GM21576 (cell line): ENCODE measurements around the gene OR4K14.
"Not testable (repeated sequence)": the region's sequence is repeated elsewhere in the genome, so short reads cannot be mapped to it uniquely, and the experiment has no call there.

Experiments
- ATAC-seq: cut with Tn5 transposase; IDR thresholded peaks from one replicate; pipeline ENCODE4 v1.9.1; 2021; ENCODE audit warnings: mild to moderate bottlenecking, moderate library complexity; ENCODE audit not compliant: unreplicated experiment

OR4K14 gene, protein sequence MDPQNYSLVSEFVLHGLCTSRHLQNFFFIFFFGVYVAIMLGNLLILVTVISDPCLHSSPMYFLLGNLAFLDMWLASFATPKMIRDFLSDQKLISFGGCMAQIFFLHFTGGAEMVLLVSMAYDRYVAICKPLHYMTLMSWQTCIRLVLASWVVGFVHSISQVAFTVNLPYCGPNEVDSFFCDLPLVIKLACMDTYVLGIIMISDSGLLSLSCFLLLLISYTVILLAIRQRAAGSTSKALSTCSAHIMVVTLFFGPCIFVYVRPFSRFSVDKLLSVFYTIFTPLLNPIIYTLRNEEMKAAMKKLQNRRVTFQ

DNA sequence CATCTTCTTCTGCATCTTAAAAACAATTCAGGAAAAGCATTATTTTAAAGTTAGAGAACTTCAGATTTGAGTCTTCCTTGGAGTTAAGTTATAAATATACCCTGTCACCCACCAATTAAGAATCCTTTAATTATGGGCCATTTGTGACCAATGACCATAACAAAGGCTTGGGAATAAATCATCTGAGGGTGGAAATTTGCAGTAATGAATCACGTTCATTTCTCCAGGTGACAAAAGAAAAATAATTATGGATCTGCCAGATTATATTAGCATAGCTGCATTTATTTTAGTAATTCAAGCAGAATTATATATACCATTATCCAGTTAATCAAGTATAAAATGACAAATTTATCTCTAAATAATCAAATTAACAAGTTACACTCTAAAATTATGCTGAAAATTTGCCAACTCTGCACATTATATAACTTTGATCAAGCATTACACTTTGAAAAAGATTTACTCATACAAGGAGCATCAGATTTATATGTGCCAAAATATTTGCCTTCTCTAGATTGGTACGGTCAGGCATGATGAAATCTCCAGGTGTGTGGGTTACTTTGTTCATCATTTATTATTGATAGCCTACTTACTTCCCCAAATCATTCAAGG, at the start of gene OR4K14:
OR4K14 (minus strand) TSS at position 51 of the 609 bp plus-strand sequence. CDS start 4,114 bp downstream, outside the sequence.
- ATAC-seq: no peak

DNA sequence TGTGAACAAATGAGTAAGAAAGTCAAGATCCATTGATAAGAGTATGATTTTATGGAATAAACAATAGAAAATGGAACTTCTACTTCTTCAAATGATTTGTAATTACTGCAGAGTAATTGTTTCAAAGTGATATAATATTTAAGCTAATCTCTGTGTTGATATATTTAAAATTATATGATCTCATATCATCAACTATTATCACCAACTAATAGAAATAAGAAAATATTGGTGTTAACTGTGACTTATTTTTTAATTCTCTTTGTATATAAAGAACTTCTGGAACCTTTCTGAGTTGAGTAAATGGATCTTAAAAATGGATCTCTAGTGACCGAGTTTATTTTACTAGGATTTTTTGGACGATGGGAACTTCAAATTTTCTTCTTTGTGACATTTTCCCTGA, 40.6 kb upstream of the OR4K14 start, which contains the start of gene OR4L1:
OR4L1 (plus strand) TSS at position 301 of the 400 bp plus-strand sequence; CDS start at position 301, 0 bp downstream.
- no peak for ATAC-seq

DNA sequence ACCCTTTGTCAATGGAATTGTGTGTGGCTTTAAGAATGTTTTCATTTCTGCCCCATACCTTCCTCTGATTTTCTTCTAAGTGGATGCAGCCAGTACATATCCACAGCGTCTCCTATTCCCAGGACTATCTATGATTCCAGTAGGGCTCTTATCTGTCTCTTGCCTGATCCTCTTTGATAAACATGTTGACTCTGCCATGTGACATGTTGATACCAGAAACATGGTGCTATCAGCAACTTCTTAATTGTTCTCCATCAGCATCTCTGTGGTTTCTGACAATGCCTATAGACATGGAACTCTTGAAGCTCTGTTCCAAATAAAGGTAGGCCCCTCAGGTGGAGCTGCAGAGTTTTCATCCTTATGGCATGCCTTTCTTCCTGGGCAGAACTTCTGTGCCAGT, 29.1 kb upstream of the OR4K14 start:
- ATAC-seq: no peak

DNA sequence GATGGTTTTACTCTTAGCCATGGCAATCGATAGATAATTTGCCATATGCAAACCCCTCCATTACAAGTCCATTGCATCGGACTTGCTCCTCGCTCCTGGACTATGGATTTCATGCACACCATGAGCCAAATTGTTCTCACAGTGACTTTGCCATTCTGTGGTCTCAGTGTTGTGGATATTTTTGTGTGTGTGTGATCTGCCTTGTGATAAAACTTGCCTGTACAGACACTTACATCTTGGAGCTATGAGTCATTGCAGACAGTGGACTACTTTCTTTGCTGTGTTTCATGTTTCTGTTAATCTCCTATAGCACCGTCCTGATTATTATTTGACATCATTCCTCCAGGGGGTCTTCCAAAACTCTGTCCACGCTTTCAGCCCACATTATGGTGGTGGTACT, 25.1 kb upstream of the OR4K14 start:
- ATAC-seq: no peak

DNA sequence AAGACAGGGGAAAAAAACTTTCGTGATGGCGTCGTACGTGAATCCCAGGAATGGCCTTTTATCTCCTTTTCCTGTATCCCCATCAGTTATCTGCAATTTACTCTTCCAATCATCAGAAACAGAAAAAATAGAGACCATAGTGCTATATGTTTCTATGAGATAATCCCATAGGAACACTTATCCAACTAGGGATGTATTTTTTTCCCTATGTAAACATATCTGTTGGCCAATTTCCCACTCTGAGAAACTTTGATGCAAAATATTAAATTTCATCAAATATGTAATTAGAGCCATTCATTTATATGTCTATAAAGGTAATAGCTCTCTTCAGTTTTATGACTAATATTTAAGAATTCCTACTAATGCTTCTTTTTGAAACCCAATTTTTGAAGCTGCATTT, 16.8 kb upstream of the OR4K14 start, which contains the start of gene OR4K13:
OR4K13 (minus strand) TSS at position 101 of the 400 bp plus-strand sequence. CDS start 1,280 bp downstream, outside the sequence.
- no peak for ATAC-seq

DNA sequence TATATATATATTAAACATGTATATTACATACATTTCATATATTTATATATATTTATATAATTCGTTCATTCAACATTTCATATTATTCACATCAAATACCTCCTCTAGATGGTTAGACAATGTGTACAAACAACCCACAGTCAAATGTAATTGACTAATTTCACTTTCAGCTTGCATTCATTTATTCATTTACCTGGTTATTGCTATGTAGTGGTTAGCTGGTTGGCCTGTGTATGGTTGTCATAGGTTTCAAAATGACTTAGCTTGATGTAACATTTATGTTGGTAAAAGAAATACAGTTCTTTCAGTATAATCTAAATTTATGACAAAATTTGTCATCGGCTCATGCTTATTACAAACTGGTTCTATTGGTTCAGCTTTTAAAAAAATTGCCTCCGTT, 16.3 kb upstream of the OR4K14 start:
- ATAC-seq: no peak

DNA sequence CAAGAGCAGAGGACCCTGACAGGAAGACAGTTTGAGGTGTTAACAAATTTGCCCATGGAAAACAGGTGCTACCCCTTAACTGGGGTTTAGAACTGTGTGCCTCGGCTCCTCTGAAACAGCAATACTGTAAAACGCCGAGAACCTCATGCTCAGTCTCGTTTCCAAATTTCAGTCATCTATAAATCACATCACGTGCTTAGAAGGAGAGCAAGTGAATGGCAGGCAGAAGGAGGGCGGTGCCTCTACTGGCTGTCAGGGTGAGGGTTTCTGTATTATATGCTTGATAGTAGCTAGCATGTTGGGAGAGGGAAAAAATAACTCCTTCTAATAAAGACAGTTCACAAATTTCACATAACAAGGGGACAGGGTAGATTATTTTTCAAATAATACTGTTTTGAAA, 12.0 kb upstream of the OR4K14 start:
- ATAC-seq: no peak

DNA sequence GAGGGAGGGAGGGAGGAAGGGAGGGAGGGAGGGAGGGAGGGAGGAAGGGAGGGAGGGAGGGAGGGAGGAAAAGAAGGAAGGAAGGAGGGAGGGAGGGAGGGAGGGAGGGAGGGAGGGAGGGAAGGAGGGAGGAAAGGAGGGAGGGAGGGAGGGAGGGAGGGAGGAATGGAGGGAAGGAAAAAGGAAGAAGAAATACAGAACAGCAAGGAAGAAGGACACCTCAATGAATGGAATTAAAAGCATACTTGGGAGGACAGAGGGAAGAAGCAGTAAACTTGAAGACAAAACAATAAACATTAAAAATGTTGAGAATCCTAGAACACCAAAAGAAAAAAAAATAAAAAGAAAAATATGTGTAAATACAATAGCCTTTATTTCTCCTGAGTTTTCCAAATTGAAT, 11.0 kb downstream of the OR4K14 start:
- no peak for ATAC-seq

DNA sequence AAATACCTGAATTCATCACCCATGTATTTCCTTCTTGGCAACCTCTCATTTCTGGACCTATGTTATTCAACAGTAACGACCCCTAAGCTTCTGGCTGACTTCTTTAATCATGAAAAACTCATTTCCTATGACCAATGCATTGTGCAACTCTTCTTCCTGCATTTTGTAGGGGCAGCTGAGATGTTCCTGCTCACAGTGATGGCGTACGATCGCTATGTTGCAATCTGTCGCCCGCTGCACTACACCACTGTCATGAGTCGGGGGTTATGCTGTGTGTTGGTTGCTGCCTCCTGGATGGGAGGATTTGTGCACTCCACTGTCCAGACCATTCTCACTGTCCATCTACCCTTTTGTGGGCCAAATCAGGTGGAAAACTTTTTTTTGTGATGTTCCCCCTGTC, 16.8 kb downstream of the OR4K14 start:
- ATAC-seq: no peak

DNA sequence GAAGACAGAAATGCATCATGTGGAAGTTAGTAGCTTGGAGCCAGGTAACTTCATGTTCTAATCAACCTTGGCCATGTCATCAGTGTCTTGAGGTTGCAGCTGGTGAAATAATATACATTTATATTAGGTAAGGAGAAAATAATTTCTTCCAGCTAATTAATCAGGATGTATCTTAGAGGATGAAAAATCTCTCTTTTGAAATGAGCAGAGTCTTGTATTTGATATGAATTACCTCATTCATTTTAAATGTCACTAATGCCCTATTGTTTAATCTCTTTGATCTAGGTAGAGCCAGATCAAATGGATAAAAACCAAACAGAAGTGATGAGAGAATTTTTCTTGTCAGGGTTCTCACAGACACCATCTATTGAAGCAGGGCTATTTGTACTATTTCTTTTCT, 17.2 kb downstream of the OR4K14 start, which contains the start of gene OR4Q2:
OR4Q2 (plus strand) TSS at position 301 of the 400 bp plus-strand sequence.
- ATAC-seq: no peak

DNA sequence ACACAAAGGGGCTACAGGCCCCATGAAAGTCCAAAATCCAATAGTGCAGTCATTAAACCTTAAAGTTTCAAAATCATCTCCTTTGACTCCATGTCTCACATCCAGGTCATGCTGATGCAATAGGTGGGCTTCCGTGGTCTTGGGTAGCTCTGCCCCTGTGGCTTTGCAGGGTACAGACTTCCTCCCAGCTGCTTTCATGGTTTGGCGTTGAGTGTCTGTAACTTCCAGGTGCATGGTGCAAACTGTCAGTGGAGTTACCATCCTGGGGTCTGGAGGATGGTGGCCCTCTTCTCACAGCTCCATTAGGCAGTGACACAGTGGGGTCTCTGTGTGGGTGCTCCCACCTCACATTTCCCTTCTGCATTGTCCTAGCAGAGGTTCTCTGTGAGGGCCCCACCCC, 25.7 kb downstream of the OR4K14 start:
- no peak for ATAC-seq

DNA sequence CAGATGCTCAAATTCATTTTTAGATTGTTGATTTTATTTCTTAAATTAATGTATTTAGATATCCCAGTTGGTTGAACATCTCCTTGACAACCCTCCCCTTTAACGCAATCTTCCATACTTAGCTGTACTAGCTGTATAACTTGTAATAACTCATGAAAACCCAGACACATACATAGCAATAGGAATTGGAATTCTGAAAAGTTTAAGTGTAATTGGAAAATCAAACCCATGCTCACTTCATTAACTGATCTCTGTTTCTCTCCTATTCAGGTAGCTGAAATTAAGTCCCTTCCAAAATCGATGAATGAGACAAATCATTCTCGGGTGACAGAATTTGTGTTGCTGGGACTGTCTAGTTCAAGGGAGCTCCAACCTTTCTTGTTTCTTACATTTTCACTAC, 43.8 kb downstream of the OR4K14 start, which contains the start of gene OR4K15:
OR4K15 (plus strand) TSS at position 301 of the 400 bp plus-strand sequence; CDS start at position 301, 0 bp downstream.
- ATAC-seq: no peak

DNA sequence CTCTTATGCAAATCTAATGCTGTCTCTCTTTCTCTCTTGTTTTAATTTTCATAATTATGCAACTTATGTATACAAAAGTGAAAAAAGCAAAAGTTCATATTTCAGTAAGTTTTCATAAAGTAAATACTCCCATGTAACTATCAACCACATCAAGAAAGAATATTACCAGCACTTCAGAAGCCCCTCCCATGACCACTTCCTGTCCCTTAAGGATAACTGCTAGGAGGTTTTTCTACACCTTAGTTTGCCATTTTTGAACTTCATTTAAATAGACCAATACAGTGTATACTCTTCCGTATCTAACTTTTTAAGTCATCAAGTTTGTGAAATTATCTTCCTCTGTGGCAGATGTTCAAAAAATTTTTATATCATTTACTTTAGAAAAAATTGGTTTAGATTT, 44.3 kb downstream of the OR4K14 start:
- ATAC-seq: no peak

DNA sequence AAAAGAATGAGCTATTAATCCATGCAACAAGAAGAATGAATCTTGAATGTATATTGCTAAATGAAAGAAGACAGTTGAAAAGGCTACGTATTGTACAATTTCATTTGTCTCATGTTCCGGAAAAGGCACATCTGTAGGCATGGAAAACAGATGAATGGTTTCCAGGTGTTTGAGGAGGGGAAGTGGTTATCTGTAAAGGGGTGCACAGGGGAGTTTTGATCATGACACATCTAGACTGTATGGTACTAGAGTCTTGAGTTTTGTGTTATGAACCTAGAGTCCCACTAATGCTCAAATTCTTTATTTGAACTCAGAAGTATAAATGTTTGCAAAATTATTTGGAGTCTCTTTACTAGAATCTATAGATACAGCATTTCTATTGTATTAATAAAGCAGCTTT, 49.4 kb downstream of the OR4K14 start:
- not testable (repeated sequence) for ATAC-seq
